ENCODE measurements around the gene ZFAND2A. TPM values are rescaled to one million over a fixed set of nuclear protein-coding genes. Genes with fewer than 3 reads are reported as not detected.
"Not testable (repeated sequence)": the region's sequence is repeated elsewhere in the genome, so short reads cannot be mapped to it uniquely, and the experiment has no call there.

The ZFAND2A gene
- total RNA-seq, 2 experiments from 2014 or later: 22.0 to 23.6 TPM

- Mint-ChIP-seq H3K27me3 (no peaks in the 10 kb centered on the region), H3K4me1 (peaks cover 10% of the 10 kb centered on the region), H3K36me3 (peaks cover 5% of the 10 kb centered on the region), H3K27ac (no peak overlapping the region), H3K4me3 (no peak overlapping the region), H3K9me3 (no peaks in the 10 kb centered on the region)
- DNase-seq: no peak
These were observed 8.4 kb upstream of the ZFAND2A start for GRCh38 chr7:1168422-1168821.

- Mint-ChIP-seq H3K27ac (no peak overlapping the region), H3K27me3 (no peaks in the 10 kb centered on the region), H3K4me1 (peaks cover 12% of the 10 kb centered on the region), H3K36me3 (peaks cover 2% of the 10 kb centered on the region), H3K9me3 (no peaks in the 10 kb centered on the region), H3K4me3 (no peak overlapping the region)
- DNase-seq: no peak
These were observed 4.4 kb upstream of the ZFAND2A start for GRCh38 chr7:1164436-1164835.

GRCh38 chr7:1163121-1163520 is 3.1 kb upstream of the ZFAND2A start:
- Mint-ChIP-seq H3K27me3 (no peaks in the 10 kb centered on the region), H3K36me3 (peaks cover 4% of the 10 kb centered on the region), H3K4me3 (no peak overlapping the region), H3K9me3 (no peaks in the 10 kb centered on the region), H3K4me1 (peaks cover 19% of the 10 kb centered on the region), H3K27ac (no peak overlapping the region)
- DNase-seq: no peak

GRCh38 chr7:1160670-1161021 is 650 bp upstream of the ZFAND2A start:
- Mint-ChIP-seq H3K27me3 (no peaks in the 10 kb centered on the region), H3K36me3 (peaks cover 6% of the 10 kb centered on the region), H3K9me3 (no peaks in the 10 kb centered on the region), H3K4me3 (peak overlapping the region; percentile 70), H3K4me1 (peaks cover 28% of the 10 kb centered on the region), H3K27ac (peak overlapping the region; percentile 89)
- no peak for DNase-seq

DNA sequence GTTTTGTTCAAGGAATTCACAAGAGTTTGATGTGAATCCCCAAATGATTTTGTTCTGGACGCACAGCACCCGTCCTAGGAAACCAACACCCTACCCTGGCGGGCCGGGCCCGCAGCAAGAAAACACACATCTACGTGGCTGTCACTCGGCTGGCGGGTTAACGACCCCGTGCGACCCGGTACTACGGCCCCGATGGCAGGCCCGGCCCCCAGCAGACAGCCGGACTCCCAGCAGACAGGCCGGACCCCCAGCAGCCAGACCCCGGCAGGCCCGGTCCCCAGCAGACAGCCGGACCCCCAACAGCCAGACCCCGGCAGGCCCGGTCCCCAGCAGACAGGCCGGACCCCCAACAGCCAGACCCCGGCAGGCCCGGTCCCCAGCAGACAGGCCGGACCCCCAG is 765 bp downstream of the ZFAND2A start:
- H3K36me3 Mint-ChIP-seq, H3K27me3 Mint-ChIP-seq, DNase-seq, H3K9me3 Mint-ChIP-seq: not testable (repeated sequence)
- Mint-ChIP-seq H3K4me1 (peaks cover 28% of the 10 kb centered on the region), H3K27ac (peak overlapping the region; percentile 68), H3K4me3 (peak overlapping the region; percentile 88)

GRCh38 chr7:1158203-1159126 is 1.5 kb downstream of the ZFAND2A start:
- no peak for DNase-seq
- Mint-ChIP-seq H3K36me3 (peaks cover 12% of the 10 kb centered on the region), H3K9me3 (no peaks in the 10 kb centered on the region), H3K4me3 (peak overlapping the region; percentile 88), H3K27me3 (no peaks in the 10 kb centered on the region), H3K4me1 (peaks cover 28% of the 10 kb centered on the region), H3K27ac (peak overlapping the region; percentile 68)

GRCh38 chr7:1156782-1157535 is 3.0 kb downstream of the ZFAND2A start:
- H3K36me3 Mint-ChIP-seq: peaks cover 16% of the 10 kb centered on the region
- H3K27ac Mint-ChIP-seq: no peak overlapping the region
- H3K4me3 Mint-ChIP-seq: no peak overlapping the region
- H3K9me3 Mint-ChIP-seq: no peaks in the 10 kb centered on the region
- peaks cover 28% of the 10 kb centered on the region for H3K4me1 Mint-ChIP-seq
- no peak for DNase-seq
- H3K27me3 Mint-ChIP-seq: no peaks in the 10 kb centered on the region

- not testable (repeated sequence) for H3K4me3 Mint-ChIP-seq, H3K9me3 Mint-ChIP-seq, H3K27me3 Mint-ChIP-seq, H3K27ac Mint-ChIP-seq, DNase-seq
- Mint-ChIP-seq H3K4me1 (peaks cover 22% of the 10 kb centered on the region), H3K36me3 (peaks cover 17% of the 10 kb centered on the region)
These were observed 3.9 kb downstream of the ZFAND2A start for GRCh38 chr7:1155818-1156781.

- Mint-ChIP-seq H3K4me3 (no peak overlapping the region), H3K27me3 (no peaks in the 10 kb centered on the region), H3K4me1 (peaks cover 18% of the 10 kb centered on the region), H3K9me3 (no peaks in the 10 kb centered on the region), H3K36me3 (peaks cover 17% of the 10 kb centered on the region), H3K27ac (no peak overlapping the region)
- no peak for DNase-seq
These were observed 5.7 kb downstream of the ZFAND2A start for GRCh38 chr7:1154172-1154739.

GRCh38 chr7:1152492-1152891 is 7.5 kb downstream of the ZFAND2A start:
- no peak for DNase-seq
- Mint-ChIP-seq H3K4me1 (peaks cover 5% of the 10 kb centered on the region), H3K36me3 (peaks cover 13% of the 10 kb centered on the region), H3K4me3 (no peak overlapping the region), H3K9me3 (no peaks in the 10 kb centered on the region), H3K27me3 (no peaks in the 10 kb centered on the region), H3K27ac (no peak overlapping the region)

DNA sequence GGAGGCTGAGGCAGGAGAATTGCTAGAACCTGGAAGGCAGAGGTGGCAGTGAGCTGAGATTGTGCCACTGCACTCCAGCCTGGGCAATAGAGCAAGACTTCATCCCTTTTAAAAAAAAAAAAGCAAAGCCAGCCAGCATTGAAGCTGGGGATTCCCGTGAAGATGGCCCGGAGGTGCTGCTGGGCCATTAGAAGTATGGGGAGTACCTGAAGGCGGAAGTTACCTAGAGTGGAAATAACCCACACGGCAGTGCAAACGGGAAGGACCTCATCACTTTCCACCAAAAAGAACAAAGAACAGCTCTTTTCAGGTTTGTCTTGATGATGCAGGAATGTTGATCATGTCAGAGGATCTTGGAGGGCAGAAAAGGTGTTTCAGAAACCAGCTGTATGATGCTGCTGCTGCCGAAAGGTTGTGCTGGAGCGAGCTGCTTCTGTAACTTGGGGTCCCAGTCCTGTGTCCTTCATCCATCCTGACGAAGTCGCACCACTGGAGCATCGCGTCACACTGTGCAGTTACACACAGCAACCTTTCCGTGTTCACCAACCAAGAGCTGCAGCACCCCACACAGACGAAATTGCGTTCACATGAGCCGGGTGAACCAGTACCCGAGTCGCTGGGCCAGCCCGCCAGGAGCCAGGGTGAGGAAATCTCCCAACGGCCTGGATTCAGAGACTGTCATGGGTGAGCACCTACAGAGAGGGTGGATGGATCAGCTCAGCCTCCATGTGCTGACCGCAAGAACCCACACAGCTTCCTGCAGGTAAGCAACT is 8.2 kb downstream of the ZFAND2A start:
- no peak overlapping the region for H3K4me3 Mint-ChIP-seq
- H3K4me1 Mint-ChIP-seq: peaks cover 1% of the 10 kb centered on the region
- no peak overlapping the region for H3K27ac Mint-ChIP-seq
- H3K36me3 Mint-ChIP-seq: peaks cover 11% of the 10 kb centered on the region
- H3K9me3 Mint-ChIP-seq: no peaks in the 10 kb centered on the region
- DNase-seq: no peak
- H3K27me3 Mint-ChIP-seq: no peaks in the 10 kb centered on the region

GRCh38 chr7:1151156-1151555 is 8.8 kb downstream of the ZFAND2A start:
- Mint-ChIP-seq H3K4me3 (no peak overlapping the region), H3K9me3 (no peaks in the 10 kb centered on the region), H3K36me3 (peaks cover 11% of the 10 kb centered on the region), H3K27me3 (no peaks in the 10 kb centered on the region), H3K27ac (no peak overlapping the region), H3K4me1 (no peaks in the 10 kb centered on the region)
- no peak for DNase-seq

DNA sequence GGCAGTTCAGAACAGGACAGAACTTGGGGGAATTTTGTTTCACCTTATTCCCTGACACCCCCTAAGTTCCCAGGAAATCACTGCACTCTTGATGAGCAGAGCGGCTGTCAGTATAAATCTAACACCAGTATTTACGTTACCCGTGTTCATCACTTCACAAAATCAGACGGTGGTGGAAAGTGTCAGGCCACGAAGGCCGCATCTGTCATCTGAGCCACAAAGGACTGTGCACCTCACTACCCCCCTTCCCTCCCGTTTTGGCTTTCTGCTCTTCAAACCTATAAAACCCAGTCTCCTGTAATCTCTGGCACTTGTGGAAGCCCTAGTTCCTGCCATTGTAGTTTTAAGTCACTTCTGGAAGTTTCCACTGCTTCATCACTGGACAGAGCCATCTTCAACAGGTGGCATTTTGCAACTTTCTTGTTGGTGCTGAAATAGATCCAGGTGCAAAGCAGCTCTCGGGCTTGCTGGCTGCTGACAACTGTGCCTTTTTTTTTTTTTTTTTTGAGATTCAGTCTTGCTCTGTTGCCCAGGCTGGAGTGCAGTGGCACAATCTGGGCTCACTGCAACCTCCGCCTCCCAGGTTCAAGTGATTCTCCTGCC is 9.5 kb downstream of the ZFAND2A start:
- H3K4me1 Mint-ChIP-seq: no peaks in the 10 kb centered on the region
- H3K27ac Mint-ChIP-seq: no peak overlapping the region
- H3K27me3 Mint-ChIP-seq: no peaks in the 10 kb centered on the region
- peaks cover 11% of the 10 kb centered on the region for H3K36me3 Mint-ChIP-seq
- no peak overlapping the region for H3K4me3 Mint-ChIP-seq
- DNase-seq: no peak
- H3K9me3 Mint-ChIP-seq: no peaks in the 10 kb centered on the region

Measured in activated naive CD8-positive, alpha-beta T cell treated with anti-CD3 and anti-CD28 coated beads for 36 hours (primary cell).